RPMI8226 (cell line): ENCODE data around the gene MTLN.
"Not testable (repeated sequence)": the region's sequence is repeated elsewhere in the genome, so short reads cannot be mapped to it uniquely, and the experiment has no call there.

Experiments used
- DNase-seq: peaks from one replicate; pipeline ENCODE4 v3.0.0-alpha.2; 2015

The MTLN gene

DNA sequence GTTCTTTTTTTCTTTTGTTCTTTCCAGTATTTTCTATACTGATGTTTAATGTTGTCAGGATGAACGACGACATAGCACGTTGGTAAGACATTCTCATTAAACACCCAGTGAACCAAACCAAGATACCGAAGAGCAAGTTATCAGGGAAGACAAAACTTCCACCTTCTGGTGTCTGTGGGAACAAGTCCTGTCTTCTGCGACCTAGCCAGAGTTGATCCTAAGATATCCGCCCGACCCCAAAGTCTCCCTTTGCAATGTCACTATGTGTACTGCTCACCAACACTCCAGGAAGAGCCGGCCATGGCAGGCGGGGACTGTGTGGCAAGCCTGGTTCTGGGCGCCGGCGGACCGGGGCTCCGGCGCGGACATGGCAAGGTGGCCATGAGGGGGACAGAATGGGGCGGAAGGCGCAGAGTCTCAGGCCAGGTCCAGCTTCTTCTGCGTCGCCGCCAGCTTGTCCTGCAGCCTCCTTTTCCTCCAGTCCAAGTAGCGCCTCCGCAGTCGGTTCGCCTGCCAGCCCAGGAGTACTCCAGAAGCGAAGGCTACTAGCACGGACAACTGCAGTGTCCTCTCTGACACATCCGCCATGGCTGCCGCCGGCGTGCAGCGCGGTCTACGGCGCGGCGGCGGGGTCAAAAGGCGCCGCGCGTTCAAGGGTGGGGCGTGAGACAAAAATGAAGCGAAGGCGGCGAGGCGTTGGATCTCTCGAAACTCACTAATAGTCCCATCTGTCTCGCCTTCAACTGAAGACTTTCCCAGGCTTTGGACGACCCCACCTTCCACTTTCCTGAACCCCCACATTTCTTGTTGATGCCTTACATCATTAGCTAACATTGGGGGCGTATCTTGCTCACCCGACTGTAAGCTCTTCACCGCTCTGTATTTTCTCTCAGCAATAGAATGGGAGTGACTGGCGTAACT, at the start of gene MTLN:
Gene MTLN, minus strand, starts transcription at position 610 of the 921 bp plus-strand sequence. Its CDS starts 22 bp downstream, at position 588.
- DNase-seq: peak; percentile 81

GRCh38 chr2:110261910-110262309, 49.6 kb upstream of the MTLN start:
- DNase-seq: not testable (repeated sequence)

DNA sequence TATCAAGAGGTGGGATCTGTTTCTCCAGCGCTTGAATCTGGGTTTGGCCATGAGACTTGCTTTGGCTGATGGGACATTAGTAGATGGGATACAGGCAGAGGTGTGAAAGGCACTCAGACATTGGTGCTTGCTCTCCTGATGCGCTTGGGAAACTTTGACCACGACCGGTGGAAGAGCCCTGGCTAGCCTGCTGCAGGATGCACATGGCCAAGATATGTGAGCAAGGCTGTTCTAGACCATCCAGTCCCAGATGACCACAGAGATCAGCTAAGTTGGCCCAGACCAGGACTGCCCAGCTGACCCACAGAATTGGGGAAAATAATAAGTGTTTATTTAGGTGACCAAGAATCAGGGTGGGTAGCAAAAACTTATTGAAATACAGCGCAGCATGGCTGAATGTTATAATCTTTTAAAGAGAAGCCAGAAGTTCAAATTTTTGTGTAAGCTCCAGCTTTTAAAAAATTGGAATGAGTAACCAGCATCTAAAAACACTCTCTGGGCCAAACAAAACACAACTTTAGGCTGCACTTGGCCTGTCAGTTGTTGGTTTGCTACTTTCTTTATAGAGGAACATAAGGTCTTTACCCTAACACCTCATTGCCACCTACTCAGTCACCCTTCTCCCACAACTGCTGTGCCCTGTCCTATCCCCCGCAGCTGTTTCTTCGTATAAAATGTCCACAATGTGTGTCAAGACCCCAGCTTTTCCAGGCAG, 35.9 kb upstream of the MTLN start:
- not testable (repeated sequence) for DNase-seq

GRCh38 chr2:110245488-110246435, 33.4 kb upstream of the MTLN start:
- not testable (repeated sequence) for DNase-seq

GRCh38 chr2:110243283-110243682, 30.9 kb upstream of the MTLN start:
- not testable (repeated sequence) for DNase-seq

DNA sequence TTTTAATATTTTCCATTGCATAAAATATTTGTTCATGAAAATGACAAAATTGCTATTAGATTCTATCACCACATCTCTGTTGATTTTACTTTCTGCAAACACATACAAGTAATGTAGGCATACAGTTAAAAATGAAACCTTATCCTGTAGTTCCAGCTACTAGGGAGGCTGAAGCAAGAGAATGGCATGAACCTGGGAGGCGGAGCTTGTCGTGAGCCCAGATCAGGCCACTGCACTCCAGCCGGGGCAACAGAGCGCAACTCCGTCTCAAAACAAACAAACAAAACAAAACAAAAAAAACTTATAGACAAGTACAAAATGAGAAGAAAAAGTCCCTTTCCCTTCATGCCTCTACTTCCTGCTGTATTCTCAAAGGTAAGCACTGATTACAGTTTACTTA, 22.2 kb upstream of the MTLN start:
- not testable (repeated sequence) for DNase-seq

GRCh38 chr2:110229886-110230285, 17.5 kb upstream of the MTLN start:
- DNase-seq: not testable (repeated sequence)

- not testable (repeated sequence) for DNase-seq
Measured at GRCh38 chr2:110222626-110223025, 10.3 kb upstream of the MTLN start.

DNA sequence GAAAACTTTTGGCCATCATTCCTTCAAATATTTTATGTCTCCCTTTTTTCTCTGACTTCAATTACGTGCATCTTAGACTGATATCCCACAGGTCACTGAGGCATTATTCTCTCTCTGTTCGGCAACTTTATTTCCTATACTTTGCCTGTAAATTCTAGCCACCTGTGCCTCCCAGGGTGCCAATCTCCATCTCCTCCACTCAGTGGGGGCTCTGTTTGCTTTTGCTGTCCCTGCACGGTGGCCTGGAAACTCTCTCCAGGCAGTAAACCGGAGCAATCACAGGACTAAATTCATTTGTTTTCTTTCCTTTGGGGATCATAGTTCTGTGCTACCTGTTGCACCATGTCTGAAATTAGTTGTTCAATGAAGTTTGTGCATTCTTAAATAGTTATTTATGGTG, 9.6 kb upstream of the MTLN start:
- no peak for DNase-seq

GRCh38 chr2:110220190-110220564, 7.8 kb upstream of the MTLN start:
- DNase-seq: no peak

GRCh38 chr2:110219496-110220189, 7.3 kb upstream of the MTLN start:
- no peak for DNase-seq

GRCh38 chr2:110218889-110219288, 6.5 kb upstream of the MTLN start:
- not testable (repeated sequence) for DNase-seq

GRCh38 chr2:110216803-110217202, 4.5 kb upstream of the MTLN start:
- DNase-seq: no peak

GRCh38 chr2:110216199-110216598, 3.9 kb upstream of the MTLN start:
- no peak for DNase-seq

- DNase-seq: no peak
Measured at GRCh38 chr2:110215566-110216158, 3.3 kb upstream of the MTLN start.

DNA sequence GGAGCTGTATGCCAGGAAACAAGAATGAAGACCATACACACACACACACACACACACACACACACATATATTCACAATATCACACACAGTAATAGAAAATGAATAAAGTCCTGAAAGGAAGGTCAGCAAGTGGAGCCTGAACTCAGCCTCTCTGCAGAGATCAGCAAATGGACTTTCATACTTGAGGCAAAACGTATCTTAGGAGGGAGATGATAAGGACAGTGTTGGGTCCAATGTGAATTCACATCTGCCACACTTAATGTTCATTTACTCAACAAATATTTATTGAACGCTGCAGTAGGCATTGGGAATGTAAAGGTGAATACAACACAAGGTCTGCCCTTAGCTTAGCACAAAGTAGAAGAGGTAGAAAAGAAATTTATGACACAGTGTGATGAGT, 2.7 kb upstream of the MTLN start:
- no peak for DNase-seq

DNA sequence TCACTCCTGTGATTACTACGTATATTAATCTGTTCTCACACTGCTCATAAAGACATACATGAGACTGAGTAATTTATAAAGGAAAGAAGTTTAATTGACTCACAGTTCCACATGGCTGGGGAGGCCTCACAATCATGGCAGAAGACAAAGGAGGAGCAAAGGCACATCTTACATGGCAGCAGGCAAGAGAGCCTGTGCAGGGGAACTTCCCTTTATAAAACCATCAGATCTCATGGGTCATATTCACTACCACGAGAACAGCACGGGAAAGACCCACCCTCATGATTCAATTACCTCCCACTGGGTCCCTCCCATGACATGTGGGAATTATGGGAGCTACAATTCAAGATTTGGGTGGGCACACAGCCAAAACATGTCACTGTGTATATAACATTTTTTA, 1.2 kb upstream of the MTLN start:
- DNase-seq: not testable (repeated sequence)

DNA sequence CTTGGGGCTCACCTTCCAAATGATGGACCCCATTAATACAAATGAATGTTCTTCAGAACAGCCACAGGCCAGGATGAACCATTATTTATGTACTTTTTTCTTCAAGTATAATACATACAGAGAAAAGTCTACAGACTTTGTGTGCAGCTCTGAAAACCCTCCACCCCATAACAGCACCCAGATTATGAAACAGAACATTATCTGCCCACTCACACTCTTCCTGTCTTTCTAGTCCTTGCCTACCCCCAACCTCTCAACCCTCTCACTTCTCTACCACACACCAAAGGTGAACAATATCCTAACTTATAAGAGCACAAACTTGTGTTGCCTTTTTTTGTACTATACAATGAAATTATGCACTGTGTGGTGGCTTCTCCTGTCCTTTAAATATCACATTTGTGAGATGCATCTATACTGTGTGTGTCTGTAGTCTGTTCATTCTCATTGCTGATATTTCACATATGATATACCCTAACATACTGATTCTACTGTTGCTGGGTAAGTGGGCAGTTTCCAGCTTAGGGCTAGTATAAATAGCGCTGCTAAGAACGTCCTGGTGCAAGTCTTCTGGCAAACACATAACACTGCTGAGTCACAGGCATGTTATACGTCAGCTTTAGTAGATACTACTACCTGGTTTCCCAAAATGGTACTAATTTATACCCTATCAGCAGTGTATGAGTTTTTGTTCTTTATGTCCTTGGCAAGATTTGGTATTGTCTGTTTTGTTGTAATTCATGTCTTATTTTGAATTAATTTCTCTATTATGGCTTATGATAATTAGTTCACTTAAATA, 6.5 kb downstream of the MTLN start:
- no peak for DNase-seq

- peak; percentile 90 for DNase-seq
Measured at GRCh38 chr2:110204408-110205385, 7.7 kb downstream of the MTLN start, which contains the start of gene NPHP1. Gene NPHP1 (minus strand): TSS chr2:110205013. CDS start chr2:110204968, 45 bp downstream.
